GM12873 (cell line): ENCODE results near the gene NEDD9.

Experiments used
- TF ChIP-seq, protein P1 (sequence below): IDR thresholded peaks from 2 replicates; pipeline ENCODE4 v1.5.1; 2012; ENCODE audit warnings: low read depth, mild to moderate bottlenecking, moderate library complexity, low read length, control low read depth; ENCODE audit not compliant: insufficient read depth; ENCODE audit errors: missing control alignments

NEDD9 gene

DNA sequence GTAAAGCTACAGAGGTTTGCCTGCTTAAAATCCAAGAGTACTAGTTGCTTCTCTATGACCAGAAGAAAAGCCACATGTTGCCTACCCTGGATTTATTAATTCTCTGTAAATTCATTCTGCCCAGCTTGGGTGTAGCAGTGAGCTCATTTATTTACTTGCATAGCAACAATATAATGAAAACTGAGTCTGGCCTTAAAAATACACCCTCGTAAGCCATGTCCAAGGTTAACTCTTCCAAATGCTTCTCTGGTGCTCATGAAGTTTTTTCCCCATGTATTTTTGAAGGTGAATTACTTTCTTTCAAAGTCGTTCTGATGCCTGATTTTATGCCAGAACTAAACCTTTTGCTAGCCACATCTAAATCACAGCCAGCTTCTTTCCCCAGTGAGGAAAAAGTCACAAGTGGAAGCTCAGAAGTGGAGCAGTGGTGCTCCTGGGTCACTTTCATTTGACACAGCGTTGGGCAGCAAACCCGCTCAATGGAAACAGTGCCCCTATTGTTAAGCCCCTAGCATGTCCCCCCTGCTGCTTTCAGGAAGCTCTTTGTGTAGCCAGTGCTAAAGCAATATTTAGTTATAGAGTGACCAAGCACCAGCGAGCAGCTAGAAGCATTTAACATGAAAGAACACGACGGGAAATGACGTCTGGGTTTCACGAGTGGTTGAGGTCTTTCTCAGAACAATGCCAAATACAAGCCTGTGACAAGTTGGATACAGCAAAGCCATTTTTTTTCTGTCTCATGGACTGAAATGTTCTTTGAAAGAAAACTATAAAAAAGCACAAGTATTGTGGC lies 29.8 kb downstream of the NEDD9 start:
- TF ChIP-seq, protein P1, sequence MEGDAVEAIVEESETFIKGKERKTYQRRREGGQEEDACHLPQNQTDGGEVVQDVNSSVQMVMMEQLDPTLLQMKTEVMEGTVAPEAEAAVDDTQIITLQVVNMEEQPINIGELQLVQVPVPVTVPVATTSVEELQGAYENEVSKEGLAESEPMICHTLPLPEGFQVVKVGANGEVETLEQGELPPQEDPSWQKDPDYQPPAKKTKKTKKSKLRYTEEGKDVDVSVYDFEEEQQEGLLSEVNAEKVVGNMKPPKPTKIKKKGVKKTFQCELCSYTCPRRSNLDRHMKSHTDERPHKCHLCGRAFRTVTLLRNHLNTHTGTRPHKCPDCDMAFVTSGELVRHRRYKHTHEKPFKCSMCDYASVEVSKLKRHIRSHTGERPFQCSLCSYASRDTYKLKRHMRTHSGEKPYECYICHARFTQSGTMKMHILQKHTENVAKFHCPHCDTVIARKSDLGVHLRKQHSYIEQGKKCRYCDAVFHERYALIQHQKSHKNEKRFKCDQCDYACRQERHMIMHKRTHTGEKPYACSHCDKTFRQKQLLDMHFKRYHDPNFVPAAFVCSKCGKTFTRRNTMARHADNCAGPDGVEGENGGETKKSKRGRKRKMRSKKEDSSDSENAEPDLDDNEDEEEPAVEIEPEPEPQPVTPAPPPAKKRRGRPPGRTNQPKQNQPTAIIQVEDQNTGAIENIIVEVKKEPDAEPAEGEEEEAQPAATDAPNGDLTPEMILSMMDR: no peak

DNA sequence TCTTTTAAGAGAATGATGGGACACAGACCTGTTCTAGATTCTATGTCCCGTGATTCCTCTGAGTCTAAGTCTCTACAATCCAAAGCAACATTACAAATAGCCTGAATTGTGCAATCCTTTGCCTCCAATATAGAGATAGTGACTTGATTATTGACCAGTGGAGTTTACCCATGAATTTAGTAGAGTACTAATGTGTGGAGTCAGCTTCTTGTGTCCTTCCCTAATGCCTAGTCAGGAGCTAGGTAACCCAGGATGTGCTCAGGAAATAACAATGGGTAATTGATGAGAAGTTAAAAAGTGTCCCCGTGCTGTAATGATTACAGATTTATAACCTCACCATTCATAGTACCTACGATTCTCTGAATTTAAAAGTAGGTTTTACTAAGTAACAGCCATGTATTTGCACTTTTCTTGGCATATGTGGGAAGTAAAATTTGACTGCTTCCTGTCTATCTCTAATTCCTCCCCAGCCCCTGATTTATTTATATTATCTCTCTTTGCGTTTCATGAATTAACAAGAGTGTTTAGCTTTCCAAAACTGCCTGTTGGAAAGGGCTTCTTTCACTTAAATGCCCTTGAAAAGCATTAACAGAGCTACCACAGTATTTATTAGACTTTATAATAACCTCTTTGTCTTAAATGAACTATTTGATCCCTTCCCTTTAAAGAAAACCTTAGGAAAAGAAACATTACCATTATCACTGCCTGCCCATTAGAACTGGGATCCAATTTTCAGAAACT lies 30.5 kb downstream of the NEDD9 start:
- TF ChIP-seq, protein P1: no peak

DNA sequence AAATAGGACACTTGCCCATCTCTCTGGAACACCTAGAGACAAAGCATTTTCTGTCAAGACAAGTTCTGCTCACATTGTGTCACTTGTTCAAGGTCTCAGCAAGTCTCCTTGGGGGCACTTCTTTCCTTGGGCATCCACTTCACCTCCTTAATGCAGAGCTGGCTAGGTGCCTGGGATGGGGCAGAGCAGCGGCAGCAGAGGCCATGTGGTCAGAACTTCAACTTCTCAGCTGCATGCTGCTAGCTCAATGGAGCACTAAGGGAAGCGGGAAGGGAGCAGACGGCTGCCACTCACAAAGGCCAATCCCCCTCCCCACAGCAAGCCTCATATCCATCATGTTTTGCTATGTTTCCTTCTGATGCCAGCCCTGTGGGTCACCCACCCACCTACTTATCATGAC lies 31.5 kb downstream of the NEDD9 start:
- TF ChIP-seq, protein P1: no peak

DNA sequence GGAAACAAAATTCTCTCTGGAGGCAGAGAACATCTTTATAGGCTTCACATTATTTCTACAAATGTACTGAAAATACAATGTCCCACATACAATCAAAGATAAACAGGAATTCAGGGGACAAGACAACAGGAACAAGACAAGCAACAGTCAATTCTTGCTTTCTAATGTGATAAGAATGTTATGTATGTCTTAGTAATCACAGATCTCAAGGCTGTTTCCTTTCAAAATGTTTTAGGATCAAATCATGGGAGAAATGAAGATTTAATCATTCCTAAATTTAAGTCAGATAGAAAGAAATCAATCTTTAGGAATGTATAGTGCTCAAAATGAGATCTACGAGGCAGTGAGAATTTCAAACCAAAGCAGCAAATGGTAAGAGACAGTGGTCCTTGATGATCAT lies 32.1 kb downstream of the NEDD9 start:
- TF ChIP-seq, protein P1: no peak

DNA sequence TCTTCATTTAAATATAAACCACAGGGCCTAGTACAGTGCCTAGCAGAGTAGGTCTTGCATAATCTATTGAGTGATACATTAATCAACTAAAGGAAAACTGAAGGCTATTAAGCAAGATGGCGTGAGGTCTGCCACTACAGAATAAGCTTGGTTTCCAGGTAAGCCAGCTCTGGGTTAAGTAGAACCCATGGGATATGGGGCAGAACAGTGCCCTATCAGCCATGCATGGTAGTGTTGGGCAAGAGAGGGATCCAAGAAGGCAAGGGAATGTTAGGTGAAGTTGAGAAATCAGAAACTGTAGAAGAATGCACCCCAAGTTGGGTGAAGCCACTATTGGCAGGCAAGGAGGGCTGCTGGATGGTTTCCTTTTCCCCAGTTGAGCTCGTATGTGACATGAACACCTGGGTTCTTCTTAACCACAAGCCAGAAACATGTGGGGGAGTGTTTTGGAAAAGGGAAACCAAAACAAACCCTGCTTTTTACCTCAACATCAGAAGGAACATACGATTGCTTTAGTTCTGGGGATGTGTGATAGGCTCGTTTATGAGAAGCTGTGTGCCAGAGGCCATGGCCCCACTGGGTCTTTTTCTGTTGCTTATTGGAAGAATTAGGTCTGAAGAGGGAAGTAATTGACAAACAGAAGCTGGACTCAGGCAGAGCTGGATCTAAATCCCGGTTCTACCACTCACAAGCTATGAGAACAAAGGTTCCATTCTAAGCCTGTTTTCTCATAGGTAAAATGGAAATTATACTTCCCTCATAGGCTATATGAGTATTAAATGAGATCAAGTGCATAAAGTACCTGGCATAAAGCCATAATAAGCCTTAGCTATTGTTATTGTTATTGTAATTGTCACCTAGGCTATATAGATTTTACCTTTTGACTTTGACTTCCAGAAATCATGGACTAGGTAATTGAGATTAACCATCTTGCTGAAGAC lies 33.5 kb downstream of the NEDD9 start:
- TF ChIP-seq, protein P1: no peak

DNA sequence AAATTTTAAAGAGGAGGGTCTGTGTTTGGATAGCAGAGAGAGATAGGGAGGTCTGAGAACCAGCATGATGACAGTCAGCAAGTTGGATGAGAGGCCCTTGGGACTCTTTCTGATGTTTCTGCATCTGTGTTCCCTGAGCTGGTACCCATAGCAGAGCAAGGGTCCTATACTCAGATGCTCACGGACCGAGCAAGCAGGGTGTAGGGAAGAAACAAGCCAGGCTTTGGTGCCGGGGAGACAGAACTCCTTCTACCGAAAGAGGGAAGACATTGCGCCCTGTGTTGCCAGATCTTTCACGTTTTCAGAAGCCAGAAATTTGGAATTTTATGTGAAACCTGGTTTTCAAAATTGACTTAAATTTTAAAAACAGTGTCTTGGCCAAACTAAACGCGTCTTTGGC lies 34.6 kb downstream of the NEDD9 start:
- TF ChIP-seq, protein P1: no peak
